IMR-90 (cell line): ENCODE results near the gene KMT2C. TPM values are rescaled to one million over a fixed set of nuclear protein-coding genes. Genes with fewer than 3 reads are reported as not detected.

Experiments used
- ATAC-seq: fragments of 200-7000 bp; cut with Tn5 transposase; 2 replicates; pipeline ENCODE4 v1.9.1; 2020; ENCODE audit warnings: low read depth, mild to moderate bottlenecking, moderate library complexity
- BruUV-seq: library from RNA; stranded (reverse); fragments of 400-500 nt; replicated peaks from 2 replicates; lab custom pipeline; 2021; lab: Mats Ljungman, UMichigan
- CTCF ChIA-PET: fragments of 300-600 bp; formaldehyde crosslinking; extraction: SDS; loops from one replicate; lab custom pipeline; 2021; ENCODE audit warnings: antibody characterized with exemption; lab: Yijun Ruan, JAX
- POLR2A ChIA-PET: fragments of 300-600 bp; sonication (Branson Sonifier 250); formaldehyde crosslinking; loops from one replicate; lab custom pipeline; 2022; ENCODE audit warnings: antibody characterized with exemption; ENCODE audit not compliant: unreplicated experiment; lab: Charles Lee
- DNase-seq: peaks from one replicate; pipeline ENCODE4 v3.0.0; 2013
- H2AFZ ChIP-seq: replicated peaks from 2 replicates; pipeline ENCODE3; 2013; ENCODE audit warnings: low read length, mild to moderate bottlenecking; ENCODE audit not compliant: poor library complexity
- H2AK5ac ChIP-seq: 2 replicates; pipeline ENCODE4 v1.6.1; 2013; ENCODE audit warnings: low read depth, low read length, inconsistent platforms
- H2AK9ac ChIP-seq: replicated peaks from 2 replicates; pipeline ENCODE3; 2013; ENCODE audit warnings: mild to moderate bottlenecking, low read depth, low read length, moderate library complexity; ENCODE audit not compliant: poor library complexity
- H2BK120ac ChIP-seq: 2 replicates; pipeline ENCODE4 v1.6.1; 2013; ENCODE audit warnings: low read depth, low read length, inconsistent platforms
- H2BK15ac ChIP-seq: 3 replicates; pipeline ENCODE4 v1.6.1; 2013; ENCODE audit warnings: low read depth, low read length, inconsistent platforms
- H2BK20ac ChIP-seq: 2 replicates; pipeline ENCODE4 v1.6.1; 2013; ENCODE audit warnings: low read depth, mild to moderate bottlenecking, inconsistent platforms, low read length, moderate library complexity
- H2BK5ac ChIP-seq: 2 replicates; pipeline ENCODE4 v1.6.1; 2013; ENCODE audit warnings: mild to moderate bottlenecking, low read depth, low read length, inconsistent platforms; ENCODE audit not compliant: poor library complexity, severe bottlenecking
- H3K14ac ChIP-seq: replicated peaks from 2 replicates; pipeline ENCODE4 v1.6.1; 2013; ENCODE audit warnings: low read depth, low read length, inconsistent platforms
- H3K18ac ChIP-seq: 2 replicates; pipeline ENCODE4 v1.6.1; 2013; ENCODE audit warnings: low read depth, low read length, control low read depth
- H3K23ac ChIP-seq: 2 replicates; pipeline ENCODE4 v1.6.1; 2013; ENCODE audit warnings: low read depth, low read length, inconsistent platforms
- H3K27ac ChIP-seq: 2 replicates; pipeline ENCODE4 v1.5.1; 2013; ENCODE audit warnings: mild to moderate bottlenecking, control low read depth, low read length; ENCODE audit not compliant: insufficient read depth
- H3K27me3 ChIP-seq: 2 replicates; pipeline ENCODE4 v1.6.1; 2013; ENCODE audit warnings: low read length; ENCODE audit not compliant: control insufficient read depth, insufficient read depth
- H3K36me3 ChIP-seq: 2 replicates; pipeline ENCODE4 v1.6.1; 2013; ENCODE audit warnings: low read length, mixed read lengths; ENCODE audit not compliant: control insufficient read depth, insufficient read depth
- H3K4ac ChIP-seq: 2 replicates; pipeline ENCODE4 v1.6.1; 2013; ENCODE audit warnings: low read depth, low read length, inconsistent platforms
- H3K4me1 ChIP-seq: 2 replicates; pipeline ENCODE4 v1.6.1; 2013; ENCODE audit warnings: low read length, mixed read lengths; ENCODE audit not compliant: control insufficient read depth, insufficient read depth
- H3K4me2 ChIP-seq: 2 replicates; pipeline ENCODE4 v1.6.1; 2013; ENCODE audit warnings: low read depth, mild to moderate bottlenecking, control low read depth, low read length, moderate library complexity
- H3K4me3 ChIP-seq: 2 replicates; pipeline ENCODE4 v1.5.1; 2013; ENCODE audit warnings: low read depth, mild to moderate bottlenecking, control low read depth, low read length, moderate library complexity; ENCODE audit not compliant: insufficient read depth
- H3K56ac ChIP-seq: 2 replicates; pipeline ENCODE4 v1.6.1; 2013; ENCODE audit warnings: low read length, inconsistent platforms; ENCODE audit not compliant: insufficient read depth; ENCODE audit errors: extremely low read depth
- H3K79me1 ChIP-seq, 2 experiments: 2 replicates each; pipeline ENCODE4 v1.6.1; 2013; ENCODE audit warnings: low read length in 2 of 2, inconsistent platforms in 1 of 2, low read depth in 1 of 2
- H3K9ac ChIP-seq: 2 replicates; pipeline ENCODE4 v1.6.1; 2013; ENCODE audit warnings: low read depth, low read length, control low read depth
- H3K9me1 ChIP-seq: 2 replicates; pipeline ENCODE4 v1.6.1; 2013; ENCODE audit warnings: low read length, inconsistent platforms; ENCODE audit not compliant: insufficient read depth
- H3K9me3 ChIP-seq: 2 replicates; pipeline ENCODE4 v1.6.1; 2013; ENCODE audit warnings: low read length; ENCODE audit not compliant: control insufficient read depth, insufficient read depth
- H4K20me1 ChIP-seq: 2 replicates; pipeline ENCODE4 v1.6.1; 2013; ENCODE audit warnings: low read length, inconsistent platforms; ENCODE audit not compliant: insufficient read depth
- H4K5ac ChIP-seq: 2 replicates; pipeline ENCODE4 v1.6.1; 2013; ENCODE audit warnings: mild to moderate bottlenecking, low read depth, low read length, control low read depth
- H4K8ac ChIP-seq, 2 experiments: 2 replicates each; pipeline ENCODE4 v1.6.1; 2013; ENCODE audit warnings: low read depth in 2 of 2, low read length in 2 of 2, control low read depth in 1 of 2, inconsistent platforms in 1 of 2
- H4K91ac ChIP-seq: 2 replicates; pipeline ENCODE4 v1.6.1; 2013; ENCODE audit warnings: low read depth, low read length, inconsistent platforms; ENCODE audit not compliant: insufficient read depth
- BHLHE40 ChIP-seq: fragments of 150-350 bp; IDR thresholded peaks from 2 replicates; pipeline ENCODE4 v1.6.1; 2016; ENCODE audit warnings: mild to moderate bottlenecking, low read depth, low read length
- CEBPB ChIP-seq: IDR thresholded peaks from 2 replicates; pipeline ENCODE4 v1.6.1; 2012; ENCODE audit warnings: low read depth, low read length, improper control_type of control experiment
- FOS ChIP-seq: fragments of 150-350 bp; IDR thresholded peaks from 2 replicates; pipeline ENCODE4 v1.6.1; 2016; ENCODE audit warnings: low read depth, low read length
- MAFK ChIP-seq: IDR thresholded peaks from 2 replicates; pipeline ENCODE4 v1.6.1; 2012; ENCODE audit warnings: low read depth, low read length, improper control_type of control experiment
- MAZ ChIP-seq: IDR thresholded peaks from 2 replicates; pipeline ENCODE4 v1.6.1; 2012; ENCODE audit warnings: low read depth, mild to moderate bottlenecking, low read length, improper control_type of control experiment, moderate library complexity, borderline replicate concordance
- NFE2L2 ChIP-seq: fragments of 150-350 bp; IDR thresholded peaks from 2 replicates; pipeline ENCODE4 v1.6.1; 2016; ENCODE audit warnings: low read depth, mild to moderate bottlenecking, low read length
- POLR2A ChIP-seq: IDR thresholded peaks from 2 replicates; pipeline ENCODE4 v1.6.1; 2012; ENCODE audit warnings: mild to moderate bottlenecking, low read depth, low read length
- RAD21 ChIP-seq: IDR thresholded peaks from 2 replicates; pipeline ENCODE4 v1.6.1; 2012; ENCODE audit warnings: low read length, improper control_type of control experiment
- RFX5 ChIP-seq: IDR thresholded peaks from 2 replicates; pipeline ENCODE4 v1.8.0; 2012; ENCODE audit warnings: low read depth, mild to moderate bottlenecking, low read length, moderate library complexity
- SMC3 ChIP-seq: fragments of 150-350 bp; IDR thresholded peaks from 2 replicates; pipeline ENCODE4 v1.6.1; 2016; ENCODE audit warnings: low read depth, mild to moderate bottlenecking, antibody characterized with exemption, low read length, moderate library complexity
- WGBS, 2 experiments: methylation state at CpG; one replicate each; pipeline versions ENCODE4 v1.1.5 to v1.1.7; 2013; ENCODE audit warnings: missing lambda C conversion rate in 2 of 2; ENCODE audit not compliant: insufficient read length in 1 of 2; ENCODE audit errors: extremely low coverage in 2 of 2; 5-methylcytosine and 5-hydroxymethylcytosine counted together
- dilution Hi-C: fragments of 300-500 bp; cut with HindIII; formaldehyde crosslinking; loops from one replicate; pipeline ENCODE4 v1.14.3; 2018; ENCODE audit warnings: low sequenced_read_pairs; ENCODE audit not compliant: unreplicated experiment
- in situ Hi-C: fragments of 300-500 bp; cut with MboI; formaldehyde crosslinking; loops from 3 replicates; pipeline ENCODE4 v1.14.3; 2019; ENCODE audit warnings: low sequenced_read_pairs, inconsistent platforms, mixed read lengths
- intact Hi-C: fragments of 100-400 bp; cut with micrococcal nuclease; formaldehyde crosslinking; loops from 2 replicates; pipeline ENCODE4 v1.10.0; 2022
- polyA plus RNA-seq, 3 experiments: library from polyadenylated mRNA; depleted of rRNA; stranded (reverse); fragments of >200 nt; gene quantifications; 2 replicates each; pipeline ENCODE4 v1.2.3, GENCODE V29; 2012; ENCODE audit warnings: low replicate concordance in 1 of 3
- total RNA-seq: library from RNA; depleted of rRNA; stranded (reverse); fragments of >200 nt; gene quantifications from 2 replicates; pipeline ENCODE4 v1.2.3, GENCODE V29; 2012
- TF ChIP-seq, protein P1 (sequence below): fragments of 150-350 bp; IDR thresholded peaks from 2 replicates; pipeline ENCODE4 v1.6.1; 2017; ENCODE audit warnings: mild to moderate bottlenecking, antibody characterized with exemption, low read length, low read depth
- TF ChIP-seq, protein P2 (sequence below): conservative IDR thresholded peaks from 2 replicates; pipeline ENCODE4 v1.5.1; 2012; ENCODE audit warnings: mild to moderate bottlenecking, low read depth, low read length, improper control_type of control experiment
- TF ChIP-seq, protein P3 (sequence below): fragments of 150-350 bp; IDR thresholded peaks from 2 replicates; pipeline ENCODE4 v1.6.1; 2016; ENCODE audit warnings: low read depth, mild to moderate bottlenecking, low read length, moderate library complexity, borderline replicate concordance

The KMT2C gene
- total and polyA plus RNA-seq, 2 of the 4 experiments (the other 2 are of a cell fraction): 8.0 to 23.3 TPM

DNA sequence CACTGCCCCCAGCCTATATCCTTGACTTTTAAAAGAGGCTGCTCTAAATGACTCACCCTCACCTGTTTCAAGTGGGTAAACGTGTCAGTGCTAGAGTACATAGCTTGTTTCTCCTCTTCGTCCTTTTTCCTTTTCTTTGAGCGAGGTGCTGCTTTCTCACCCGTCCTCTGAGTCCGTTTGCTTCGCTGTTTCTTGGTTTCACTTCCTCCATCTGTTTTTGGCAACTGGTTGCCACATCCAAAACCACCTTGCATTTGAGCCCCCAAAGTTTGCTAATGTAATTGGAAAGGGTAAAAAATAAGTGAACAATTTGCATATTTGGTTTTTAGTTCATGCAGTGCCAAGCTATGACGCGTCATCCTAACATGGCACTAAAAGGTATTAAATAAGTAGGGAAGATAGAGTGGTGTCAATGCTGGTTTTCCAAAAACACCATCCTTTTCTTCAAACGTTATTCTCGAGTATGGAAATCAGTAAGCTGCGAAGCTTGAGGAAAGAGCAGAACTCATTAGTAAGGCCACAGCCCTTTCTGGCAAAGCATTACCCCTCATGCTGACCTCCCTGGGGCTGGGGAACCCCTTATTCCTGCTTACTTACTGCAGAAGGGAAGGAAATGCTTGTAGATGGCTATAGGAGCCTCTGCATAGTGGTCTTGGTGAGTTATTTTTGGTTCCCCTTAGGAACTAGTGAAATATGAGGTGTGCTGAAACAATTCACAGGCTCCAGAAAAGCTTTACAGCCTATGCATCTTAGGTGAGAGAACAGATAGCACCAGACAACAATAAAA is 276.8 kb downstream of the KMT2C start (continued):
- TF ChIP-seq RAD21: no peak

DNA sequence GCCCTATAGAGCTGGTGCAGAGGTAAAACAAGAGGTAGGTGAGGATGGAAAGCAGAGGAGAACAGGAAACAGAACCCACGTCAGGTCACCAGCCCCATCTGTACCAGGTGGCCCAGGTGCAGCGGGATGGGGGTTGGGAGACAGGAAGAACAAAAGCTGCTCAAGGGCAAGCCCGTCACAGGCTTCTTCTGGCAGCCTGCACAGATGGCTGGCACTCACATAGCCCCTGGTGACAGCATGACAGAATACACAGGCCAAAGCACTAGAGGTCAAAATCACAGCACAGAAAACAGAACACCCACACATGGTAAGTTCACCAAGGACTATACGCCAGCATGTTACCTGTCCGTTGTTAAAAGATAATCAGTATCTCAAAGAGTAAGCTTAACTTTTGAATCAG is 283.5 kb downstream of the KMT2C start:
- Histone ChIP-seq H2BK20ac (no peak overlapping the region), H3K4me2 (no peak overlapping the region), H3K14ac (no peak overlapping the region), H3K4ac (no peak overlapping the region), H2AK9ac (no peak overlapping the region), H3K18ac (no peak overlapping the region), H3K27ac (no peak overlapping the region), H3K79me1 (peaks cover 8 to 12% of the 10 kb centered on the region in 2 experiments; a peak in 2 of 4 replicates), H3K36me3 (peaks cover 60% of the 10 kb centered on the region), H2AK5ac (no peak overlapping the region), H3K4me1 (no peaks in the 10 kb centered on the region), H3K9me3 (no peaks in the 10 kb centered on the region), H2BK15ac (no peak overlapping the region), H2BK5ac (no peak overlapping the region), H4K20me1 (no peaks in the 10 kb centered on the region), H3K23ac (no peak overlapping the region), H3K4me3 (no peak overlapping the region), H3K9me1 (no peaks in the 10 kb centered on the region), H2AFZ (no peak overlapping the region), H3K9ac (no peak overlapping the region), H2BK120ac (no peak overlapping the region), H4K91ac (no peak overlapping the region), H4K5ac (no peak overlapping the region), H3K27me3 (no peaks in the 10 kb centered on the region), H4K8ac (no peak overlapping the region), H3K56ac (no peak overlapping the region)
- ATAC-seq (no peak), DNase-seq (no peak)
- no TSS peak for BruUV-seq
- intact Hi-C loops (loop anchor here (5.0 kb wide), 1 partner anchor 35 kb away; no protein-coding TSS in a partner anchor), in situ Hi-C loops (no loop called here), dilution Hi-C loops (no loop called here)
- no CpG with 5 or more reads among the region's 5 CpGs for WGBS, 2 experiments
- CTCF ChIA-PET: interaction anchor here (1.4 kb wide), 1 partner anchor 555 kb away, joined by 3 read pairs; no protein-coding TSS in a partner anchor
- POLR2A ChIA-PET: no interaction called here
- TF ChIP-seq, protein P1, sequence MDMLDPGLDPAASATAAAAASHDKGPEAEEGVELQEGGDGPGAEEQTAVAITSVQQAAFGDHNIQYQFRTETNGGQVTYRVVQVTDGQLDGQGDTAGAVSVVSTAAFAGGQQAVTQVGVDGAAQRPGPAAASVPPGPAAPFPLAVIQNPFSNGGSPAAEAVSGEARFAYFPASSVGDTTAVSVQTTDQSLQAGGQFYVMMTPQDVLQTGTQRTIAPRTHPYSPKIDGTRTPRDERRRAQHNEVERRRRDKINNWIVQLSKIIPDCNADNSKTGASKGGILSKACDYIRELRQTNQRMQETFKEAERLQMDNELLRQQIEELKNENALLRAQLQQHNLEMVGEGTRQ: no peak
- TF ChIP-seq RFX5: no peak
- TF ChIP-seq MAZ: no peak
- no peak for TF ChIP-seq RAD21
- no peak for TF ChIP-seq SMC3
- no peak for TF ChIP-seq POLR2A
- TF ChIP-seq FOS: no peak
- no peak for TF ChIP-seq CEBPB
- no peak for TF ChIP-seq BHLHE40
- TF ChIP-seq, protein P2, sequence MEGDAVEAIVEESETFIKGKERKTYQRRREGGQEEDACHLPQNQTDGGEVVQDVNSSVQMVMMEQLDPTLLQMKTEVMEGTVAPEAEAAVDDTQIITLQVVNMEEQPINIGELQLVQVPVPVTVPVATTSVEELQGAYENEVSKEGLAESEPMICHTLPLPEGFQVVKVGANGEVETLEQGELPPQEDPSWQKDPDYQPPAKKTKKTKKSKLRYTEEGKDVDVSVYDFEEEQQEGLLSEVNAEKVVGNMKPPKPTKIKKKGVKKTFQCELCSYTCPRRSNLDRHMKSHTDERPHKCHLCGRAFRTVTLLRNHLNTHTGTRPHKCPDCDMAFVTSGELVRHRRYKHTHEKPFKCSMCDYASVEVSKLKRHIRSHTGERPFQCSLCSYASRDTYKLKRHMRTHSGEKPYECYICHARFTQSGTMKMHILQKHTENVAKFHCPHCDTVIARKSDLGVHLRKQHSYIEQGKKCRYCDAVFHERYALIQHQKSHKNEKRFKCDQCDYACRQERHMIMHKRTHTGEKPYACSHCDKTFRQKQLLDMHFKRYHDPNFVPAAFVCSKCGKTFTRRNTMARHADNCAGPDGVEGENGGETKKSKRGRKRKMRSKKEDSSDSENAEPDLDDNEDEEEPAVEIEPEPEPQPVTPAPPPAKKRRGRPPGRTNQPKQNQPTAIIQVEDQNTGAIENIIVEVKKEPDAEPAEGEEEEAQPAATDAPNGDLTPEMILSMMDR: no peak
- TF ChIP-seq NFE2L2: no peak
- no peak for TF ChIP-seq MAFK
- TF ChIP-seq, protein P3, sequence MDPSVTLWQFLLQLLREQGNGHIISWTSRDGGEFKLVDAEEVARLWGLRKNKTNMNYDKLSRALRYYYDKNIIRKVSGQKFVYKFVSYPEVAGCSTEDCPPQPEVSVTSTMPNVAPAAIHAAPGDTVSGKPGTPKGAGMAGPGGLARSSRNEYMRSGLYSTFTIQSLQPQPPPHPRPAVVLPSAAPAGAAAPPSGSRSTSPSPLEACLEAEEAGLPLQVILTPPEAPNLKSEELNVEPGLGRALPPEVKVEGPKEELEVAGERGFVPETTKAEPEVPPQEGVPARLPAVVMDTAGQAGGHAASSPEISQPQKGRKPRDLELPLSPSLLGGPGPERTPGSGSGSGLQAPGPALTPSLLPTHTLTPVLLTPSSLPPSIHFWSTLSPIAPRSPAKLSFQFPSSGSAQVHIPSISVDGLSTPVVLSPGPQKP: no peak
